CD4-positive, alpha-beta T cell treated with Interleukin-17A for 1 hour (primary cell): ENCODE measurements around the gene FOXJ1.
A peak's percentile ranks its signal among the peaks of the same experiment; 100 is the strongest.

ENCODE experiments used
- DNase-seq: peaks from one replicate; pipeline ENCODE4 v3.0.0-alpha.2; 2020

Gene FOXJ1

GRCh38 chr17:76140661-76141211, 309 bp downstream of the FOXJ1 start:
- no peak for DNase-seq

GRCh38 chr17:76139801-76140660, 1.0 kb downstream of the FOXJ1 start:
- DNase-seq = peak; percentile 45

DNA sequence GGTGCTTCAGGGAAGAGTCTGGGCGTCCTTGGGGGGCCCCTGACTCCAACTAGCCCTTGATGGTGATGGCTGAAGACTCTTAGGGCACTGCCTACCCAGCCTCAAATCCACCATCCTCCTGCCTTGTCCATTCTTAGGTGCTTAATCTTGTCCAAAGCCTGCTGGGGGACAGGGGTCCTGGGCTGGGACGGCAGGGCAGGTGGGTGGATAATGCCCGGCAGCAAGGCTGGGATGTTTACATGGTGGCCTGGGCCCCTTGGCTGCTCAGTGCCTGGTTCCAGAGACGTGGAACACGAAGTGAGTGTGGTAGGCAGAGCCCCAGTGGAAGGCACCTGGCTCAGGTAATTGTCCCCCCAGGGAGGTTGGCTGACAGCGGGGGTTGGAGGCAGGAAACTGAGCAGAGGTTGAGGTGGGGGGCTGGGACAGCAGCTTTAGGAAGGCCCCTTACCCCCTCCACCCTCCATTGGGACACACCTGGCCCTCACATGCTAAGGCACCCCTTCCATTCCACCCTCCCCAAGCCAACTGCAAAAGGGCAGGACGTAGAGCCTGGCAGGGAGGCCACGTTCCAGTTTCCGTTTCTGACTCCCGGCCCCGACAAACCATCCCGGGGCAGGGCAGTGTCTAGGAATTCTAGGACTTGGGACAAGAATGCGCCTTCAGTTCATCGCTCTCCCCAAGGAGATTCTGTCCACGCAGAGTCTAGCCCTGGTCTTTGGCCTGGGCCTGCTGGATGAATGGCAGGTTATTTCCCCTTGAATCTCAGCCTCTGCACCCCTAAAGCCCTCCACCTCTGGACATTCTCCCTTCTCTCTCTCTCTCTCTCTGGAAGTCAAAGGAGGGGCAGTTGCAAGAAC, 1.9 kb downstream of the FOXJ1 start:
- no peak for DNase-seq

- DNase-seq = no peak
These were observed 2.7 kb downstream of the FOXJ1 start for GRCh38 chr17:76138234-76138895.

DNA sequence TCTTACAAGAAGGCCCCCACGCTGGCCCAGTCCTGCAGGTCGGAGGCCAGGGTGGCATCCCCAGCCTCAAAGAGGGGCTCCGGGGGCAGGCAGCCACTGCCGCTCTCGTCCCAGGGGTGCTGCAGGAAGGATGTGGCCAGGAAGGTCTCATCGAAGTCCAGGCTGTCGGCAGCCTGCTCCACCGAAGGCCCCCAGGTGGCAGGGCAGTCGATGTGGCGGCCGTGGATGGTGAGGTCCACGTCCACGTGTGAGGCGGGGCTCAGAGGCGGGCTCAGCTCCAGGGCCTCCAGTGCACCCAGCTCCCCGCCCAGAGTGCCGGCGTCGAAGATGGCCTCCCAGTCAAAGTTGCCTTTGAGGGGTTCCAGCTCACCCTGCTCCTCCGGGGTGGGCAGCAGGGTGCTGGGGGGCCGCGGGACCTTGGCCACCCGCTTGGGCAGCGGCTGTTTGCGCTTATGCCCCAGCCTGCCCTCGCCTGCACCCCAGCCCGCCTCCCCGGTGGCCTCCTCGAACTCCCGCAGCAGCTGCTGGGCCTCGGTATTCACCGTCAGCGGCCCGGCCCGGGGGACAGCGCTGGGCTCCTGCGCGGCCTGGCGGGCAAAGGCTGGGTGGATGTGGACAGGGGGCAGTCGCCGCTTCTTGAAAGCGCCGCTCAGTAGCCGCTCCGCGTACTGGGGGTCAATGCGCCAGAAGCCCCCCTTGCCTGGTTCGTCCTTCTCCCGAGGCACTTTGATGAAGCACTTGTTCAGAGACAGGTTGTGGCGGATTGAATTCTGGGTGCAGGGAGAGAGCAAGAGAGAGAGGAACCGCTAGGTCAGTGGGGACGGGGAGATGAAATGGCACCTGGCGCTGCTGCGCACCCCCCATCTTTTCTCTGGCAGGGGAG, 3.5 kb downstream of the FOXJ1 start:
- no peak for DNase-seq

GRCh38 chr17:76137001-76137350, 4.1 kb downstream of the FOXJ1 start:
- no peak for DNase-seq

DNA sequence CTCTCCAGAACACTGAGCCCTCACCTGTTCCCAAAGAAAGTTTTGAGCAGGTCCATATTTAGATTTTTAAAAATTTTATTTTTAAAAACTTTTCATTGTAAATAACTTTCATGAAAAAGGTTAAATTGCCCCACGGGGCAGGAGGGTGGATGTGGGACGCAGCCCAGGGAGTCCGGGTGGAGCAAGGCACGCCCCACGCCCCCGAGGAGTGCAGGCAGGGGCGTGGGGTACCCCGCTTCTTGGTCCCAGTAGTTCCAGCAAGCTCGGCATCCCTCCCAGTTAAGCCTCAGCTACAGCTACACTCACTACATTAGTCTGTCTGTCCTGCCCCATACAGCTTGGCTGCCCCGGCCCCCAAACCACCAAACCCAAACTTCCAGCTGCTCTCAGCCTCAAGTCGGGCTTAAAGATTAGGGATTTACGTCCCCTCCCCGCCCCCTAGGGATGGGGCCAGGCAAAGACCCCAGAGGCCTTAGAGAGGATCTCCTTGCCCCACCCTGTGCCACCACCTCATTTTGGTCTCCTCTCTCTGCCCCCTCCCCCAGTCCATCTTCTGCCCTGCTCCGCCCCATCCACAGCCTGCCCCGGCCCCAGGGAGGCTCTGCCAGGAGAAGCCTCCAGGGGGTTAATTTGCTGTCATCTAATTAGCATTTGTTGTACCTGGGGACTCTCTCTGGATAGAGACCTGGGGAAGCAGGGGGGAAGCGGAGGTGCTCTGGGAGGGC, 4.6 kb downstream of the FOXJ1 start:
- DNase-seq = no peak

GRCh38 chr17:76135810-76136188, 5.2 kb downstream of the FOXJ1 start:
- DNase-seq = no peak

- no peak for DNase-seq
These were observed 5.9 kb downstream of the FOXJ1 start for GRCh38 chr17:76134911-76135809.

GRCh38 chr17:76132574-76133338, 8.3 kb downstream of the FOXJ1 start:
- DNase-seq = no peak

- no peak for DNase-seq
These were observed 9.1 kb downstream of the FOXJ1 start for GRCh38 chr17:76131692-76132573.

GRCh38 chr17:76131051-76131691, 9.9 kb downstream of the FOXJ1 start:
- no peak for DNase-seq

GRCh38 chr17:76130473-76130872, 10.6 kb downstream of the FOXJ1 start:
- DNase-seq = no peak

- DNase-seq = no peak
These were observed 15.1 kb downstream of the FOXJ1 start for GRCh38 chr17:76125922-76126321.

GRCh38 chr17:76125391-76125675, 15.7 kb downstream of the FOXJ1 start:
- no peak for DNase-seq

DNA sequence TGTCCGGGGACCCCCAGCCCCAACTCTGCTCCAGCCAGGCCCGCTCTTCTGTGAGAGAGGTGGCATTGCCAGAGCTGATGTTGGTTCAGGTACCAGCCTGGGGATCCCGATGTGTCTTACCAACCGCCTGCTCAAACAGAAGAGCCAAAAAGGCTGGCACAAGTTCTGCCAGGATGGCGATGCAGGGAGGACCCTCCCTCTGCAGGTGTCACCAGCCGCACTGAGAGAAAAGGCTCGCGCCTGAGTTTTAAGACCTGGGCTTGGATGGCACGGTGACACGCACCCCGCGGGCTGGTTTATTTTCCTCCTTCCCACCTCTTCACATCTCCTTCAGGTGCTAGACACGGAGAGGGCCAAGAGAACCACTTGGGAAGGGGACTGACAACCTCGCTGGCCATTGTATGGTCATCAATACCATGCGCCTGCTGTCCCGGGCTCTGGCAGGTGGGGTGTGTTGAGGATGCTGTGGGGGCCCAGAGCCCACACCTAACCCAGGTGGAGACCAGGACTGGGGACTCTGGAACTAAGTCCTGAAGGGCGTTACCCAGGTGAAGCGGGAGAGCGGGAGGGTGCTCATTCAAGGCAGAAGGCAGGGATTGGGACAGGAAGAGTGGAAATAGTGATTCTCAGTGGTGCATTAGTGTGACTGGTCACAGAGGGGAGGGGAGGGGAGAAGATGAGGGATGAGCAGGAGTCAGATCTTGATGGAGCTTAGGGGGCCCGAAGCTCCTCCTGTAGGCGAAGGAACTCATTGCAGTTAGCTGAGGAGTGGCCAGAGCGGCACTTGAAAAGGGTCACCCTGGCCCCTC, 16.3 kb downstream of the FOXJ1 start:
- no peak for DNase-seq
